Colonic mucosa (tissue), 4 donors: Measurements from ENCODE around the gene LCN15. TPM values are rescaled to one million over a fixed set of nuclear protein-coding genes. Genes with fewer than 3 reads are reported as not detected.

Source experiments
- DNase-seq: peaks from one replicate; pipeline ENCODE4 v3.0.0-alpha.2; 2020
- H3K27ac ChIP-seq: fragments of 200-600 bp; one replicate; pipeline ENCODE4 v1.8.0; 2021
- H3K27me3 ChIP-seq: fragments of 200-600 bp; one replicate; pipeline ENCODE4 v1.8.0; 2021
- H3K36me3 ChIP-seq: fragments of 200-600 bp; one replicate; pipeline ENCODE4 v1.8.0; 2021
- H3K4me1 ChIP-seq: fragments of 200-600 bp; one replicate; pipeline ENCODE4 v1.8.0; 2021; ENCODE audit warnings: mild to moderate bottlenecking
- H3K4me3 ChIP-seq: fragments of 200-600 bp; one replicate; pipeline ENCODE4 v1.8.0; 2021
- H3K9ac ChIP-seq, 2 donors: one replicate each; pipeline ENCODE4 v1.7.0; 2013; ENCODE audit warnings: control low read depth in 2 of 2, low read depth in 2 of 2, low read length in 2 of 2
- H3K9me3 ChIP-seq: fragments of 200-600 bp; one replicate; pipeline ENCODE4 v1.8.0; 2021
- intact Hi-C: fragments of 100-400 bp; cut with DNase I; formaldehyde crosslinking; loops from one replicate; pipeline ENCODE4 v1.14.1; 2022
- total RNA-seq, 2 donors: library from RNA; stranded (reverse); fragmentation: NEBNext Ultra II Directional in 1 of 2; extraction: Animal tissue kit (Norgen Biotek cat#: 25700) in 1 of 2; gene quantifications; one replicate each; pipeline ENCODE4 v1.2.1, GENCODE V29; 2021
- TF ChIP-seq, protein P1 (sequence below): fragments of 200-600 bp; IDR thresholded peaks from one replicate; pipeline ENCODE4 v1.8.0; 2022; ENCODE audit warnings: antibody characterized with exemption, mild to moderate bottlenecking
- donor health status: healthy.
- donor health status: DM: no; HTN: no; CAD: no.
- donor health status: DM: no; HTN: no; CAD: no.

LCN15 gene
- total RNA-seq, 2 donors from 2014 or later, result 3.4 TPM; not detected in 1

DNA sequence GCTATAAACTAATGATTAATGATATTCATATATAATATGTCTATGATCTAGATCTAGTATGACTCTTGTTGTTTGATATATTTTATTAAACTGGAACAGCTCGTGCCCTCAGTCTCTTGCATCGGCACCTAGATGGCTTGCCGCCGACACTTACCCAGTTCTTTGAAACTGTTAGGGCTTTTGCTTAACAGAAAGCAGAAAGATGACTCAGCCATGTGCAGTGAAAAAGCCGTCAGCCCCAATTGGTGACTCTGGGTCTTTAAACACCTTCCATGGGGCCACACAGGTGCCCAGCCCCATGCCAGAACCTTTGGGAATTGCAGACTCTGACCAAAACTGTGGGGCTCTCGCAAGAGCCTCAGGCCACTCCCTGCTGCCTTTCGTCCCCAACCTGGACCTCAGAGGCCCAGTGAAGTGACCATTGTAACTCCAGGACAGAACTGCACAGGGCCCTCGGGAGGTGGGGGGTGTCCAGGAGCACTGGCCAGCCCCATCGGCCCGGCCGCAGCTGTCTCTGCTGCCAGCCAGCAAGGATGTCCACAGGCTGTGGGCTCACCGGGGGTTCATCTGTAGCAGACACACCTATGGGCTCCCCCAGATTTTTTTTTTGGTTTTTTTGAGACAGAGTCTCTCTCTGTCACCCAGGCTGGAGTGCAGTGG is 29.4 kb downstream of the LCN15 start:
- TF ChIP-seq, protein P1, sequence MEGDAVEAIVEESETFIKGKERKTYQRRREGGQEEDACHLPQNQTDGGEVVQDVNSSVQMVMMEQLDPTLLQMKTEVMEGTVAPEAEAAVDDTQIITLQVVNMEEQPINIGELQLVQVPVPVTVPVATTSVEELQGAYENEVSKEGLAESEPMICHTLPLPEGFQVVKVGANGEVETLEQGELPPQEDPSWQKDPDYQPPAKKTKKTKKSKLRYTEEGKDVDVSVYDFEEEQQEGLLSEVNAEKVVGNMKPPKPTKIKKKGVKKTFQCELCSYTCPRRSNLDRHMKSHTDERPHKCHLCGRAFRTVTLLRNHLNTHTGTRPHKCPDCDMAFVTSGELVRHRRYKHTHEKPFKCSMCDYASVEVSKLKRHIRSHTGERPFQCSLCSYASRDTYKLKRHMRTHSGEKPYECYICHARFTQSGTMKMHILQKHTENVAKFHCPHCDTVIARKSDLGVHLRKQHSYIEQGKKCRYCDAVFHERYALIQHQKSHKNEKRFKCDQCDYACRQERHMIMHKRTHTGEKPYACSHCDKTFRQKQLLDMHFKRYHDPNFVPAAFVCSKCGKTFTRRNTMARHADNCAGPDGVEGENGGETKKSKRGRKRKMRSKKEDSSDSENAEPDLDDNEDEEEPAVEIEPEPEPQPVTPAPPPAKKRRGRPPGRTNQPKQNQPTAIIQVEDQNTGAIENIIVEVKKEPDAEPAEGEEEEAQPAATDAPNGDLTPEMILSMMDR, result no peak
- H3K4me3 ChIP-seq, result no peak overlapping the region
- no peak overlapping the region for H3K9ac ChIP-seq
- H3K4me1 ChIP-seq, result no peaks in the 10 kb centered on the region
- no peak overlapping the region for H3K27ac ChIP-seq
- no peaks in the 10 kb centered on the region for H3K27me3 ChIP-seq
- no peaks in the 10 kb centered on the region for H3K9me3 ChIP-seq
- no peaks in the 10 kb centered on the region for H3K36me3 ChIP-seq
- intact Hi-C loops, result no loop called here
- DNase-seq, result no peak

DNA sequence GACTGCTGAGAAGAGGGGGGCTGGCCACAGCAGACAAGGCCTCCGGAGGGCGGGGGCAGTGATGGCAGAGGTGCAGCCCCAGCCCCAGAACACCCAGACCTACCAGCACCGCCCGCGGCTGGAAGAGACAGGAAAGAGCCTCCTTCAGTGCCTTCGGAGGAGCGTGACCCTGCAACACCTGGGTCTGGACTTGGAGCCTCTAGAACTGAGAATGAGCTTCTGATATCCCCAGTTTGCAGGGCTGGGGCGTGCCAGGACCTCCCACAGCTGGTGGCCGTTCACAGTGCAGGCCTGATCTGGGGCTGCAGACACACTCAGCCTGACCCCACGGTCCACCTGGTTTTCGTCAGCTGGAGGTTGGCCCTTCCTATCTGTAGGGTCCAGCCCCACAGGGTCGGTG is 30.7 kb downstream of the LCN15 start:
- no peak for DNase-seq
- Histone ChIP-seq H3K27ac (no peak overlapping the region), H3K27me3 (no peaks in the 10 kb centered on the region), H3K9ac (no peak overlapping the region), H3K36me3 (no peaks in the 10 kb centered on the region), H3K9me3 (no peaks in the 10 kb centered on the region), H3K4me1 (no peaks in the 10 kb centered on the region), H3K4me3 (no peak overlapping the region)
- TF ChIP-seq, protein P1, result no peak
- intact Hi-C loops, result no loop called here

DNA sequence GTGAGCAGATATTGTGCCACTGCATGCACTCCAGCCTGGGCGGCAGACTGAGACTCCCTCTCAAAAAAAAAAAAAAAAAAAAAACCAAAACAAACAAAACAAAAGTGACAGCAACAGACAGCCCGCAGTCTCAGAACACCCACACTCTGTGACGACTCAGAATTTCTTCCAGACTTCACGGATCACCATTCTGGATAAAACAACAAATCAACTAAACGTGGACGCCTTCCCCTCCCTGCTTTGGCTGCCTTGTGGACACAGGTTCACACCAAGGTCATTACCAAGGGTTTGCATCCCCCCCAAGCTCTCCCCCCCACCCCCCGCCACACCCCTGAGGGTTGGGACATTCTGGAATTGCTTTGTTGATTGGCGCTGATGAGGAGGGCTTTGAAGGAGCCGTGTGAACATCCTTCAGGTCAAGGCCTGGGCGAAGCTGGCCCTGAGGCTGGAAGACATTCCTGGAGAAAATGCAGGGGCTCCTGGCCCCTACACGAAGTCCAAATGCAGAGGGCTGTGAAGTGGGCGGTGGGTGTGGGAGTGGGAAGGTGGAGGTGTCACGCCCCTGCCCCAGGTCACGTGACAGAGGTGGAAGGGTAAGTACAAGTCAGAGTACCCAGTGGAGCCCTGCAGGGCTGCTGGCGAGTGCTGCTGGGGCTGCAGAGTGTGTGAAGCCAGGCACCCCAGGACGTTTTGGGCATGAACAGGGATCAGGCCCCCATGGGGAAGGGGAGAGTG is 31.7 kb downstream of the LCN15 start:
- no peak overlapping the region for H3K4me3 ChIP-seq
- no peak overlapping the region for H3K9ac ChIP-seq
- H3K27ac ChIP-seq, result no peak overlapping the region
- no peak for DNase-seq
- no peaks in the 10 kb centered on the region for H3K36me3 ChIP-seq
- no peaks in the 10 kb centered on the region for H3K4me1 ChIP-seq
- intact Hi-C loops, result no loop called here
- no peaks in the 10 kb centered on the region for H3K27me3 ChIP-seq
- H3K9me3 ChIP-seq, result no peaks in the 10 kb centered on the region
- TF ChIP-seq, protein P1, result no peak

DNA sequence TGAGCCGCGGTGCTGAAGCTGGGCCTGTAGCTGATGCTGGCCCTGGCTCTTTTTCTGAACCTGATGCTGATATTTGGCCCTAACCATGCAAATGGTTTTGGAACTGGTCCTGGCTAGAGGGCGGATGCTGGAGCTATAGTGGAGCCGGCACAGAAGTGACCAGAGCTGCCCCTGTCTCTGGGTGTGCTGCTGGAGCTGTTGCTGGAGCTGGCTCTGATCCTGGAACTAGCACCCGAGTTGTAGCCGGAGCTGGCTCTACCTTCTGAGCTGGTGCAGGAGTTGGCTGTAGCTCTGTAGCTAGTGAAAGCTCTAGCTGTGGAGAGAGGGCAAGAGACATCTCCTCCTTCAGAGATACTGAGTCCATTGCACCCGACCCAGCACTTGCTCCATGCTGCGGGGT is 34.4 kb downstream of the LCN15 start:
- no peaks in the 10 kb centered on the region for H3K36me3 ChIP-seq
- intact Hi-C loops, result no loop called here
- no peak overlapping the region for H3K4me3 ChIP-seq
- no peak overlapping the region for H3K27ac ChIP-seq
- H3K9ac ChIP-seq, result no peak overlapping the region
- H3K4me1 ChIP-seq, result peaks cover 10% of the 10 kb centered on the region
- H3K9me3 ChIP-seq, result no peaks in the 10 kb centered on the region
- TF ChIP-seq, protein P1, result no peak
- no peak for DNase-seq
- H3K27me3 ChIP-seq, result no peaks in the 10 kb centered on the region

DNA sequence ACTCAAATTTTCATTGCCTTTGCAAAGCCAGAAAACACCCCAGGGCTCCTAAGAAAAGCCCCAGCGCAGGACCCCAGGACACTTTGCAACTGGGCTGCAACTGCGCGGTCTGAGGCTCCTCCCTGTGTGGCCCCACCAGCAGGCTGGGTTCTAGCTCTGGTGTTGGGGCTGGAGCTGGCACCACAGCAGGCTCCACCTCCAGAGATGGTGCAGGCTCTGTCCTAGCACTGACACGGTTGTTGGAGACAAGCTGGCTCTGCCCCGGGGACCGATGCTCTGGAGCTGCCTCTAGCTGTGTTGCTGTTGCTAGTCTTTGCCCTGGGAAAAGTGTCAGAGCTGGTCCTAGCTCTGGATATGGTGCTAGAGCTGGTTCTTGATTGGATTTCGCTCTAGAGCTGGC is 35.2 kb downstream of the LCN15 start:
- Histone ChIP-seq H3K27ac (no peak overlapping the region), H3K27me3 (no peaks in the 10 kb centered on the region), H3K4me1 (peaks cover 10% of the 10 kb centered on the region), H3K36me3 (no peaks in the 10 kb centered on the region), H3K4me3 (peak overlapping the region; percentile 90), H3K9ac (peak overlapping the region; percentile 89 to 94), H3K9me3 (no peaks in the 10 kb centered on the region)
- no peak for DNase-seq
- intact Hi-C loops, result no loop called here
- TF ChIP-seq, protein P1, result no peak
